Activated T-helper 1 cell treated with anti-CD3 and anti-CD28 coated beads, Interleukin-2, amount 50 U/mL, for 16 hours (primary cell): ENCODE results near the gene PFDN5.
"Not testable (repeated sequence)": the region's sequence is repeated elsewhere in the genome, so short reads cannot be mapped to it uniquely, and the experiment has no call there.

Experiments used
- DNase-seq, 2 donors: peaks; one replicate each; pipeline ENCODE4 v3.0.0-alpha.2; 2020; ENCODE audit warnings: low read depth in 1 of 2, low spot score in 1 of 2

The PFDN5 gene

GRCh38 chr12:53286448-53286847 lies 8.9 kb upstream of the PFDN5 start:
- DNase-seq = no peak

DNA sequence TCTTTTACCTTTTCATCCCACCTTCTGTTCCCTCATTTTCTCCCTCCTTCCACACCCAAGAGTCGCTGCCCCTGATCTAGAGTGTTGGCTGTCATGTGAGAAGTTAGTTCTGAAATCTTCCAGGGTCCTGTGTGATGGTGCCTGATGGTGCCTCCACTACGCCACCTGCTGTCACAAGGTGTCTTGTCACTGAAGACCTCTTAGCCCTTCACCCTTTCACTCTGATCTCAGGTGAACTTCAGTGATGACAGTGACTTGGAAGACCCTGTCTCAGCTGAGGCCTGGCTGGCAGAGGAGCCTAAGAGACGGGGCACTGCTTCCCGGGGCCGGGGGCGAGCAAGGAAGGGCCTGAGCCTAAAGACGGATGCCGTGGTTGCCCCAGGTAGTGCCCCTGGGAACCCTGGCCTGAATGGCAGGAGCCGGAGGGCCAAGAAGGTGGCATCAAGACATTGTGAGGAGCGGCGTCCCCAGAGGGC lies 7.6 kb upstream of the PFDN5 start:
- peak; percentile 54 to 55 for DNase-seq

DNA sequence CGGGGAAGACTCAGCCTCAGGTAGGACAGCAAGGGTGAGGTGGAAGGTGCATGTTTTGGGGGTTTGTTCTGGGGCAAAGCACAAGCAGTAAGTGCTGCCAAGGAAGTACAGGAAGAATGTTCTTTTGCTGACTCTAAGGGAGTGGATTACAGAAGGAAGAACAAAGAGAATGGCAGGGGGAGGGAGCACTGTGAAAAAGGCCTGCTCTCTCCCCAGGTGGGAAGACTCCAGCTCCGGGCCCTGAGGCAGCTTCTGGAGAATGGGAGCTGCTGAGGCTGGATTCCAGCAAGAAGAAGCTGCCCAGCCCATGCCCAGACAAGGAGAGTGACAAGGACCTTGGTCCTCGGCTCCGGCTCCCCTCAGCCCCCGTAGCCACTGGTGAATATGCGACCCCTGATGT lies 7.0 kb upstream of the PFDN5 start:
- DNase-seq = no peak

DNA sequence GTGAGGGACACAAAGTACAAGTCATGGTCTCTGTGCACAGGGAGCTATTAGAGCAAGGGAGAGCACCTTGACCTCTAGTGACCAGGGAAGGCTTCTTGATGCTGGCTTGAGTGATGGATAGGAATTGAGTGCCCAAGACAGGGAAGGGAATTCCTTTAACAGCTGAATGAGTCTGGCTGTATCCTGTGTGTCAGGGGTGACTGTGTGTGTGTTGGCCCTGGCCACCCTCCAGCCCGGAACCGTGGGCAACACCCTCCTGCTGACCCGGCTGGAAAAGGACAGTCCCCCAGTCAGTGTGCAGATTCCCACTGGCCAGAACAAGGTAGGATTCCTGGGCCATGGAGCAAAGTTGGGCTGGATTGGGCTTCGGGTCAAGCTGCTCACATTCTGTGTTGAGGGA lies 5.5 kb upstream of the PFDN5 start:
- DNase-seq = no peak

GRCh38 chr12:53290661-53291060 lies 4.7 kb upstream of the PFDN5 start:
- no peak for DNase-seq

DNA sequence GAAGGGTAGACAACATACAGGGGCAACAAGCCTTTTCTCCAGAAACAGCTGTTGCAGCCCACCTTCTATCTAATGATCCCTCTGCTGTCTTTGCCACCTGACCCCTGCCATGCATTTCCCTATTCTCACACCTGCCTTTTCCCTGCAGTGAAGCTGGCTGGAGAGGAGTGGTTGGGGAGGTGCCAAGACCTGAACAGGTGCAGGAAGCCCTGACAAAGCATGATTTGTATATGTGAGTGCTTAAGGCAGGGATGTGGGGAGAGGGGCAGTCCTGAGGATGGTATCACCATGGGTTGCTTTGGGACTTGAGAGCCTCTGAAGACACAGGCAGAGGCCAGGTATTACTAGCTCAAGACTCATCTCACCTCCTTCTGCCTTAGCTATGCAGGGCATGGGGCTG lies 2.9 kb upstream of the PFDN5 start:
- DNase-seq = no peak

- DNase-seq = no peak
Measured at GRCh38 chr12:53295891-53296219, 513 bp downstream of the PFDN5 start.

- DNase-seq = not testable (repeated sequence)
Measured at GRCh38 chr12:53297106-53297505, 1.8 kb downstream of the PFDN5 start.

- DNase-seq = no peak
Measured at GRCh38 chr12:53298164-53298563, 2.8 kb downstream of the PFDN5 start.

GRCh38 chr12:53299101-53299453 lies 3.7 kb downstream of the PFDN5 start:
- DNase-seq = no peak

GRCh38 chr12:53299454-53300180 lies 4.3 kb downstream of the PFDN5 start, which contains the start of gene MYG1:
MYG1 (plus strand) TSS chr12:53299695; CDS start chr12:53299738, 43 bp downstream.
- DNase-seq = peak; percentile 69 to 72

- DNase-seq = no peak
Measured at GRCh38 chr12:53300187-53300586, 4.8 kb downstream of the PFDN5 start.

GRCh38 chr12:53302903-53303302 lies 7.6 kb downstream of the PFDN5 start:
- DNase-seq = no peak

GRCh38 chr12:53306826-53307225 lies 11.5 kb downstream of the PFDN5 start:
- no peak for DNase-seq

- no peak for DNase-seq
Measured at GRCh38 chr12:53308276-53308675, 12.9 kb downstream of the PFDN5 start.

DNA sequence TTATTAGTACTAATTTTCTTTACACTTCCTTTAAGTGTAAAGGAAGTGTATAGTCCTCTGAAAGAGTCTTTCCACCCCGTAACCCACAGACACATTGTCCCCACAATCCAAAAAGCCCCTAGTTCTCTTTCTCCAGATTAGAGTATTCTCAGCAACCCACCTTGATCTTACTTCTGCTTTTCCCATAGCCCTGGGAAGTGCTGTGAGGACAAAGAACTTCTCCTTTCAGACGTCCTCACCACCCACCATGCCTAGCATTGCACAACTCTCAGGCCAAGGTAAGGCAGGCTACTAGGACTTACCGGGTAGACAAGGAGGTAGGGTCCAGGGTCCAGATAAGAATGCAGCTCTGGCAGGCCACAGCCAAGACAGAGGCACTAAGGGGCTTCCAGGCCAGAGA lies 18.7 kb downstream of the PFDN5 start:
- DNase-seq = no peak

DNA sequence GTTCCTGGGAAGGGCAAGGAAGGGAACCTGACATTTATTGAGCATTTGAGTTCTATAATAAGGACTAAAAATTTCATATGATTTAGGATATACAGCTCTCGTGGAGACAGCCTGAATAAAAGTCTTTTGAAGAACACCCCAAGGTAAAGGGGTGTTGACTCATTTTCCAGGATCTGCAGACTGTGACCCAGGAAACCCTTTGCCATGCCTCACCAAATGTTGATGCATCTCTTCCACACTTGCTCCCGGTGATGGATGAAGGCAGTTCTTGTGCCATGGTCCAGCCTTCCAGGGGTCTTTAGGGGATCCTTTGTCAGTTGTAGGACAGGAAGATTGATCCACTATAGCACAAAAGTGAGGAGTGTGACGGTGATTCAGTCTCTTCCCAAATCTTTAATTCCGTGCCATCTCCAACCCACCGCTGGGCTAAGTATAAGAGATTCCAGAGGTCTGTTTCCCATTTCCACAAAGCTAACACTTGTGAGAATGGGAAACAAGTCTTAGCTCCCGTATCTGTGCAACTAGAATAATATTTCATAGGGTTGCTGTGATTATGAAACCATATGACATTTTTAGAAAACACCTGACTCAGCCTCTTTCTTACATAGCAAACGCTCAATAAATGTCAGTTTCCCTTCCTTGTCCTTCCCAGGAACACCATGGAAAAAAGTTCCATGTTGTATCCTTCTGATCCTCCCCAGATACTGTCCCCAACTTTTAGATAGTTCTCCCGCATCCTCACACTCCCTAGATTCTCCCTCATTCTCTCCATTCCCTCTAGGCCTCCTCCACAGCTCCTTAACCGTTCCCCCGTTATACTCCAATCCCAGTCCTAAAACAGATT lies 25.2 kb downstream of the PFDN5 start:
- no peak for DNase-seq

DNA sequence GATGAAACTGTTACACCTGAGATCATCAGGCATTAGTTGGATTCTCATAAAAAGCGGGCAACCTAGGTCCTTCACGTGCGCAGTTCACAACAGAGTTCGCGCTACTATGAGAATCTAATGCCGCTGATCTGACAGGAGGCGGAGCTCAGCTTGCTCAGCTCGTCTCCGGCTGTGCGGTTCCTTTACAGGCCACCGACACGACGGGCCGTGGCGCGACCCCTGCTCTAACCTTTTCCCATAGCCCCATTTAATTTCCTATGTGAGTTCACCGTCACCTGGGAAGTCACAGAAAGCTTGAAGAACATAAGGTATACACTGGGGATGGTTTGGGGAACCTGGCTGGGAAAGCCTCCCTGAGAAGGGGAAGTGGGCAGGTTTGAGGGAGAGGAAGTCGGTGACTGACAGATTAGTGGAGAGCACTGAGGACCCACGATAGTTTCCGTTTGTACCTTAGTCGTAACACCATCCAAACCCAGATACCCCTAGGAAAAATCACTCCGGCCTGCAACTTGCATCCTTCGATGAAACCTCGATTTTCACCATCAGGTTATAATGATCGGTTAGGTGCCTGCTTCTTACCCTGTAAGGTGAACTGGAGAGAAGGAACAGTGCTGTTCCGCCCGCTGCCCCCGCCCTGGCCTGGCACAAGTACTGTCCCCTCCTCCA lies 28.9 kb downstream of the PFDN5 start:
- DNase-seq = peak; percentile 16

- peak; percentile 54 to 80 for DNase-seq
Measured at GRCh38 chr12:53324779-53325510, 29.6 kb downstream of the PFDN5 start.

- DNase-seq = peak in 1 of 2 donors; percentile 6
Measured at GRCh38 chr12:53325511-53326061, 30.2 kb downstream of the PFDN5 start.
